ENCODE measurements around the gene CFAP299.
"Not testable (repeated sequence)": the region's sequence is repeated elsewhere in the genome, so short reads cannot be mapped to it uniquely, and the experiment has no call there.

CFAP299 gene

GRCh38 chr4:80335554-80336358 is at the start of gene CFAP299:
CFAP299 (plus strand) TSS chr4:80335730.
- Histone ChIP-seq H3K4me1 (ENCODE audit: low read length) (no peaks in the 10 kb centered on the region), H4K20me1 (ENCODE audit: insufficient read depth, low read length) (no peaks in the 10 kb centered on the region), H3K4me3 (ENCODE audit: low read length) (peak within 1 kb of the TSS; percentile 75), H3K36me3 (replicated peaks; ENCODE audit: insufficient read depth, low read length) (no peaks in the 10 kb centered on the region), H3K9me2 (replicated peaks; ENCODE audit: insufficient read depth, low read length) (no peaks in the 10 kb centered on the region), H3K4me2 (ENCODE audit: low read depth, low read length) (peak within 1 kb of the TSS; percentile 76), H3K9me3 (replicated peaks; ENCODE audit: insufficient read depth, low read length) (no peaks in the 10 kb centered on the region), H3F3A (ENCODE audit: insufficient read depth, low read length) (0 out of 2 replicates have a peak, but pooled peaks cover 5% of the 10 kb centered on the region), H3K27me3 (replicated peaks; ENCODE audit: insufficient read depth, low read length) (no peaks in the 10 kb centered on the region), H3K9ac (ENCODE audit: low read length) (peak within 1 kb of the TSS; percentile 15; the same call in 1 of the 2 replicates), H3K79me2 (ENCODE audit: low read length) (no peaks in the 10 kb centered on the region), H2AFZ (ENCODE audit: low read length) (peak within 1 kb of the TSS; percentile 85), H3K27ac (ENCODE audit: low read length) (no peak within 1 kb of the TSS)
- peak; percentile 90 for DNase-seq
- peak; percentile 53 for TF ChIP-seq CTCF (IDR thresholded peaks at IDR 0.05; ENCODE audit: low read length)
- TF ChIP-seq EZH2phosphoT487 (IDR thresholded peaks at IDR 0.05; ENCODE audit: low read length) = no peak

- H3K36me3 ChIP-seq (replicated peaks; ENCODE audit: insufficient read depth, low read length) = no peaks in the 10 kb centered on the region
- H3K27ac ChIP-seq (ENCODE audit: low read length) = no peak overlapping the region
- no peaks in the 10 kb centered on the region for H3K27me3 ChIP-seq (replicated peaks; ENCODE audit: insufficient read depth, low read length)
- no peaks in the 10 kb centered on the region for H3K9me2 ChIP-seq (replicated peaks; ENCODE audit: insufficient read depth, low read length)
- H3K4me3 ChIP-seq (ENCODE audit: low read length) = no peak overlapping the region
- H4K20me1 ChIP-seq (ENCODE audit: insufficient read depth, low read length) = no peaks in the 10 kb centered on the region
- no peaks in the 10 kb centered on the region for H3K9me3 ChIP-seq (replicated peaks; ENCODE audit: insufficient read depth, low read length)
- TF ChIP-seq EZH2 (optimal IDR thresholded peaks at IDR 0.05; ENCODE audit: low read depth, low read length) (no peak), CTCF (IDR thresholded peaks at IDR 0.05; ENCODE audit: low read length) (no peak), EZH2phosphoT487 (IDR thresholded peaks at IDR 0.05; ENCODE audit: low read length) (no peak)
- no peak overlapping the region for H3K9ac ChIP-seq (ENCODE audit: low read length)
- H3F3A ChIP-seq (ENCODE audit: insufficient read depth, low read length) = no peaks in the 10 kb centered on the region
- no peaks in the 10 kb centered on the region for H3K4me1 ChIP-seq (ENCODE audit: low read length)
- no peak overlapping the region for H3K4me2 ChIP-seq (ENCODE audit: low read depth, low read length)
- DNase-seq = no peak
- no peak overlapping the region for H2AFZ ChIP-seq (ENCODE audit: low read length)
- no peaks in the 10 kb centered on the region for H3K79me2 ChIP-seq (ENCODE audit: low read length)
Measured at GRCh38 chr4:80286451-80286850, 49.1 kb upstream of the CFAP299 start.

- not testable (repeated sequence) for DNase-seq; H3F3A ChIP-seq (ENCODE audit: insufficient read depth, low read length)
Measured at GRCh38 chr4:80290665-80291064, 44.9 kb upstream of the CFAP299 start.

GRCh38 chr4:80294206-80294605 is 41.3 kb upstream of the CFAP299 start:
- Histone ChIP-seq H3F3A (ENCODE audit: insufficient read depth, low read length) (no peaks in the 10 kb centered on the region), H2AFZ (ENCODE audit: low read length) (no peak overlapping the region)
- DNase-seq = no peak

More at GRCh38 chr4:80290665-80291064, 44.9 kb upstream of the CFAP299 start:
- H4K20me1 ChIP-seq (ENCODE audit: insufficient read depth, low read length); H3K9me2 ChIP-seq (replicated peaks; ENCODE audit: insufficient read depth, low read length); H3K79me2 ChIP-seq (ENCODE audit: low read length); H3K4me1 ChIP-seq (ENCODE audit: low read length); H2AFZ ChIP-seq (ENCODE audit: low read length); H3K4me2 ChIP-seq (ENCODE audit: low read depth, low read length); H3K4me3 ChIP-seq (ENCODE audit: low read length); H3K9me3 ChIP-seq (replicated peaks; ENCODE audit: insufficient read depth, low read length); H3K27me3 ChIP-seq (replicated peaks; ENCODE audit: insufficient read depth, low read length); H3K36me3 ChIP-seq (replicated peaks; ENCODE audit: insufficient read depth, low read length); H3K27ac ChIP-seq (ENCODE audit: low read length); H3K9ac ChIP-seq (ENCODE audit: low read length): not testable (repeated sequence)

More at GRCh38 chr4:80294206-80294605, 41.3 kb upstream of the CFAP299 start:
- no peak for TF ChIP-seq CTCF (IDR thresholded peaks at IDR 0.05; ENCODE audit: low read length)
- TF ChIP-seq EZH2 (optimal IDR thresholded peaks at IDR 0.05; ENCODE audit: low read depth, low read length) = no peak
- no peak for TF ChIP-seq EZH2phosphoT487 (IDR thresholded peaks at IDR 0.05; ENCODE audit: low read length)
- no peak overlapping the region for H3K27ac ChIP-seq (ENCODE audit: low read length)
- H3K4me1 ChIP-seq (ENCODE audit: low read length) = no peaks in the 10 kb centered on the region
- no peaks in the 10 kb centered on the region for H3K9me2 ChIP-seq (replicated peaks; ENCODE audit: insufficient read depth, low read length)
- no peaks in the 10 kb centered on the region for H3K9me3 ChIP-seq (replicated peaks; ENCODE audit: insufficient read depth, low read length)
- no peak overlapping the region for H3K4me3 ChIP-seq (ENCODE audit: low read length)
- H4K20me1 ChIP-seq (ENCODE audit: insufficient read depth, low read length) = no peaks in the 10 kb centered on the region
- no peaks in the 10 kb centered on the region for H3K36me3 ChIP-seq (replicated peaks; ENCODE audit: insufficient read depth, low read length)
- no peaks in the 10 kb centered on the region for H3K27me3 ChIP-seq (replicated peaks; ENCODE audit: insufficient read depth, low read length)
- no peak overlapping the region for H3K4me2 ChIP-seq (ENCODE audit: low read depth, low read length)
- no peaks in the 10 kb centered on the region for H3K79me2 ChIP-seq (ENCODE audit: low read length)
- H3K9ac ChIP-seq (ENCODE audit: low read length) = no peak overlapping the region

All from MM.1S (cell line).